GM19438 (cell line): ENCODE measurements around the gene CSNK1G2.
"Not testable (repeated sequence)": the region's sequence is repeated elsewhere in the genome, so short reads cannot be mapped to it uniquely, and the experiment has no call there.

Source experiments
- ATAC-seq: cut with Tn5 transposase; IDR thresholded peaks from one replicate; pipeline ENCODE4 v1.9.1; 2021; ENCODE audit warnings: low read depth; ENCODE audit not compliant: unreplicated experiment

Gene CSNK1G2

DNA sequence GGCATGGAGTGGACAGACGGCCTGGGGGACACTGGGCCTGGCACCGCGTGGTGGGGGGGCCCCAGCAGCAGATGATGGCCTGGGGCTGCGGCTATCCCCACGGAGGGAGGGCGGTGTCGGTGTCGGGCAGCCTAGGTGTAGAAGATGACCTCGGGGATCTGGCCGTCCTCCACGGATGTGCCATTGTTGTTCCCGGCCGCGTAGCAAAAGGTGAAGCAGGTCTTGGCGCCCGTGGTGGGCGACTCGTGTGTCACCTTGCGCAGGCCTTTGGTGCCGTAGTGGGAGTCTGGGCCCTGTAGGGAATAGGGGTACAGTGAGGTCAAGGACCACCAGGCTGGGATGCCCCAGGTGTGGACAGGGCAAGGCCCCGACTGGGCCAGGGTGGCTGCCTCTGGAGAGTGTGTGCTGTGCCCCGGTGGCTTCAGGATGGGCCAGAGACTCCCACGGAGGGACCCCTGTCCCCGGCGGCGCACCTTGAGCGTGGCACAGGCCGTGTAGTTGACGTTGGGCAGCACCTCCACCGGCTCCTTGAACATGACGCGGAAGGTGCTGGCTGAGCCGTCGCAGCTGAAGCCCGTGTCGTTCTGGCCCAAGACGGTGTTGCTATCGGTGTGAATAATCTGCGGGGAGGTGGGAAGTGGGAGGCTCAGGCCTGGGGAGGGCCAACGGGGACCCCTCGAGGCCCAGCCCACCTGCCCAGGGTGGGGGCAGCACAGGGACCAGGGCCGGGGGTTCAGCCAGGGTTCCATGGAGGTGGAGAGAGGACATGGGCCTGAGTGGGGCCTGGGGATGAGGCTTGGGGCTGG is 45.6 kb downstream of the CSNK1G2 start:
- no peak for ATAC-seq

DNA sequence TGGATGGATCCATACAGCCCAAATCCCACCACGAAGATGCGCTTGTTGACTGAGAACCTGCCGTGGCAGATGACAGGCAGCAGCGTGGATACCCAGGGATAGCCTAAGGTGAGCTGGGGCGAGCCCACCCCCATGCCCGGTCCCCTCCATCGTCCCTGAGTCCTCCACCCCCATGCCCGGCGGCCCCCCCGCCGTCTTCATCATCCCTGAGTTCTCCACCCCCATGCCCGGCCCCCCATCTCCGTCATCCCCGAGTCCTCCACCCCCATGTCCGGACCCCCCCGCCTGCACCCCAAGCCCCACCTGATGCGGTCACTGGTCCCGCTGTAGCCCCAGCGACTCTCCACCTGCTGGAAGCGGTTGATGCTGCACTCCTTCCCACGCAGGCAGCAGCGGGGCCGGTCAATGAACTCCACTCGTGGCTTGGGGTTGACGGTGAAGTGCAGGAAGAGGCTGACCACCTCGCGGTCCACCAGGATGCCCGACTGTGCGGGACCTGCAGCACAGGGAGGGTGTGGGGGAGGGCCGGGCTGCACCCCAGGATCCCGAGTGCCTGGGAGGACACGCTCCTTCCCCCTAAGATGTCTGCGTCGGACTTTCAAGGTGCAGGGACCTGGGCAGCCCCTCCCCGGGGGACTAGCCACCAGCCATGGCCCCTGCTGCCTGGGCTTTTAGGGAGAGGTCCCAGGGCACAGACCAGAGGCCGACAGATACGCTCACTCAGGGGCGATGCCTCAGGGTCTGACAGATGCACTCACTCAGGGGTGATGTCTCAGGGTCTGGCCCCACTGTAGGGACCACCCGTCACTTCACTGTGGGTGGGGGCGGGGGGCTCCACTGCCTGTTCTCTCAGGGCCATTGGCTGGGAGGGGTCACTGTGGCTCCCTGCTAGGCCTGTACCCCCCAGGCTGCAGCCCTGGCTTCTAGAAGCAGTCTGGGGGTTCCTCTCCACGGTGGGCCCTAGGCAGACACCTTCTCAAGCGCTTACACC is 46.5 kb downstream of the CSNK1G2 start:
- no peak for ATAC-seq

DNA sequence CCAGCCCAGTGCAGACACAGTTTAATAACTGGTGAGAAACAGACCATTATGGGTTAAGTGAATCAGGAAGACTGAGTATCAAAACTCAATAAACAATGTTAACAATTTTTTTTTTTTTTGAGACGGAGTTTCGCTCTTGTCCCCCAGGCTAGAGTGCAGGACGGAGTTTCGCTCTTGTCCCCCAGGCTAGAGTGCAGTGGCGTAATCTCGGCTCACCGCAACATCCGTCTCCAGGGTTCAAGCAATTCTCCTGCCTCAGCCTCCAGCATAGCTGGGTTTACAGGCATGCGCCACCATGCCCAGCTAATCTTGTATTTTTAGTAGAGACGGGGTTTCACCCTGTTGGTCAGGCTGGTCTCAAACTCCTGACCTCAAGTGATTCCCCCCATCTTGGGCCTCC is 47.5 kb downstream of the CSNK1G2 start:
- ATAC-seq, result not testable (repeated sequence)

DNA sequence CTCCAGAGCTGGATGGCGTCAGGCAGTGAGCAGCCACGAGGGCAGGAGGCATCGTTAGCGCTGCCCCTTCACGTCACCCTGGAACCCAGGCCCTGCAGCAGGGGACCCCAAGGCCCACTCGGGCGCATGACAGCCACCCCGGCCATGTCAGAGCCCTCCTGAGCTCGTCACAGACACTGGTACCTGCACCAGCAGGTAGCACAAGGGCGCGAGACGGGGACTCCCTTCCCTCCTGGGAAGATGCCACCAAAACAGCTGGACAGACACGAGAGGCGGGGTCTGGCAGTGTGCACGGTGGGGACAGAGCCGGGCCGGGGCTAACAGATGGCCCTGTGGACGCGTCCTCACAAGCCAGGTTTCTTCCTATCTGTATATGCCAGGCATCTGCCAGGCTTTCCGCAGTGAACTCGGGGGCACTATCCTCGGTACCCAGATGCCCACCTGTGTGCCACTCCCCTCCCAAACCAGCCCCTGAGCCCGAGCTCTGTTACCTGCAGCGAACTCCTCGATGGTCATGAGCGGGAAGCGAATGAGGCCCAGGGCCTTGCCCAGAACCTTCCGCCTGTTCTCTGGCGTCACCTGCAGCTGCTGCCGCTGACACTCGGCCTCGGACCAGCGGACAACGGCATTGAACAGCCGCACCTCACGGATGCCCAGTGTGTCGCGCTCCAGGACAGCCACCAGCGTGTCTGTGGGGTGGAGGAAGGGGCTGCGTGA is 48.7 kb downstream of the CSNK1G2 start:
- no peak for ATAC-seq

DNA sequence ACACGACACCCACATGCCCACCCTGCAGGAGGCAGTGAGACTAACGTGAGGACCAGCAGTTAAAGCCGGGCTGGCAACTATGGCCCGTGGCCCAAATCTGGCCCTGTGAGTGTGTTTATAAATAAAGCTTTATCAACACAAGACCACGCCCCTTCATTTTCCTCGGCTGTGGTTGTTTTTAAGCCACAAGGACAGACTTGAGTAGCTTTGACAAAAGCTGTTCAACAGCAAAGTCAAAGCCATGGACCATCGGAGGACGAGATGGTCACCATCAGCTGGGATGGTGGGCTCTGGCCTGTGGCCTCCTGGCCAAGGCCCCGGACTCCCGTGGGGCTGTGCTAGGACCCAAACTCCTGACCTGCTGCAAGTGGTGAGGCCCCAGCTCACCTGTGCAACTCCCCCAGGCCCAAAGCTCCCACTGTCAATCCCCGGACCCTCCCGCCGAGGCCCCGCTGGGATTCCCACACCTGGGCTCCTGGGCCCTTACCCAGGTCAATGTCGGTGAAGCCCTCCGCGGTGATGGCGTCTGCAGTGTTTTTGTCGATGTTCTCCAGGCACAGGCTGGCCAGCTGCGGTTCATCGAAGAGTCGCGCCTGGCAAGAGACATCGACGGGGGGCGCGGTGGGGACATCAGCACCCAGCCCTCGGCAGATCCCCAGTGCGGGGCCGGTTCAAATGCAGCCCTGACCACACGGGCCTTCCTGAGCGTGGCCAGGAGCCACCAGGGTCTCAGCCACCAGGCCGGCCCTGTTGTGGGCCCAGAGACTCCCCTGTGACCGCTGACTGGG is 49.5 kb downstream of the CSNK1G2 start:
- no peak for ATAC-seq

DNA sequence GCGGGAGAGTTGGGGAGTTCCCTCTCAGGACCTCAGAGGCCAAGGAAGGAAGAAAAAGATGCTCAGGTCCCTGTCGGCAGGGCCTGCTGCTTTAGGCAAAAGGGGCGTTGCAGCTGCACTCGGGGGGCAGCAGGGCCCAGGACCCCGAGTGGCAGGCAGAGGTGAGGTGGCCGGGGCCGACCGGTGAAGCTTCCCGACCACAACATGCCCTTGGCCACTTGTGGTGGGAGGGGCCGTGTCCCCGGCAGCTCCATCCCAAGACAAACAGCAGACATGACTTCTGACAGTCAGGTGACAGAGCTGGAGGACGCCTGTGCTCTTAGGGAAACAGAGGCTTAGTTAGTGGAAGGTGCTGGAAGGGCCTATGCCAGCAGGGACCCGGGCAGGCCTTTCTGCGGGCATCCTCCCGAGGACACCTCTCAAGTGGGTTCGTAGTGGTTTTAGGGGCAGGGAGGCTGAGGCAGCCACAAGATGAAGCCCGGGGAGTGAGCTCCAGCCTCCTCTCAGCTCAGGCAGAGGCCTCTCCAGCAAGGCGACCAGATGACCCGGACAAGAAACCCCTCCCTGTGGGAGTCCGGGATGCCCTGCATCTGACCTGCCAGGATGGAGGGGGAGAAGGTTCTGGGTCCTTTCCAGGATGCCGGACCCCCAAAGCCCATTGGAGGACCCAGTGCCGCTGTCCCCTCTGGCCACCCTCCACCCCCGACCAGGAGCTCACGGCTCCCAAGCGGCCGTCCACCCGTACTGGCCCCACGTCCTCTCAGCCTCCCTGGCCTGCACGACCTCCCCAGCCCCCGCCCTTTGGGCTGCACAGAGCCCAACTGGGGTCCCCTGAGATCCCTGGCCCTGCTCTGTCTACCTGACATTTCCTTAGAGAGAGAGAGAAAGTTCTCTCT is 50.3 kb downstream of the CSNK1G2 start:
- no peak for ATAC-seq

DNA sequence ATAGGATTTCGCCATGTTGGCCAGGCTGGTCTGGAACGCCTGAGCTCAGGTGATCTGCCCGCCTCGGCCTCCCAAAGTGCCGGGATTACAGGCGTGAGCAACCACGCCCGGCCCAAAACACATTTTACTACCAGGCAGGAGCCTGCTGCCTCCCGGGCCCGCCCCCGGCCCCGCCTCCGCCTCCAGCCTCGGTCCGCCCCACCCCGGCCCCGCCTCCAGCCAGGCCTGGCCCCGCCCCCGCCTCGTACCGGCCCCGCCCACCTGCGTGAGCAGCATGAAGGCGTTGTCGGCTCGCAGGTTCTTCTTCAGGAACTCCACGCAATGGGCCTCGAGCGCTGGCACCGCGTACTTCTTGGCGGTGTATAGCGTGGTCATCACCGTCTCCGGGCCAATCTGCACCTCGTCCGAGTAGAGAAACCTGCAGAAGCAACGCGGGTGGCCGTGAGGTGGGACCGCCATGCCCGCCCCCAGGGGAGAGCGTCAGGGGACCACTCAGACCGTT is 51.8 kb downstream of the CSNK1G2 start:
- no peak for ATAC-seq

DNA sequence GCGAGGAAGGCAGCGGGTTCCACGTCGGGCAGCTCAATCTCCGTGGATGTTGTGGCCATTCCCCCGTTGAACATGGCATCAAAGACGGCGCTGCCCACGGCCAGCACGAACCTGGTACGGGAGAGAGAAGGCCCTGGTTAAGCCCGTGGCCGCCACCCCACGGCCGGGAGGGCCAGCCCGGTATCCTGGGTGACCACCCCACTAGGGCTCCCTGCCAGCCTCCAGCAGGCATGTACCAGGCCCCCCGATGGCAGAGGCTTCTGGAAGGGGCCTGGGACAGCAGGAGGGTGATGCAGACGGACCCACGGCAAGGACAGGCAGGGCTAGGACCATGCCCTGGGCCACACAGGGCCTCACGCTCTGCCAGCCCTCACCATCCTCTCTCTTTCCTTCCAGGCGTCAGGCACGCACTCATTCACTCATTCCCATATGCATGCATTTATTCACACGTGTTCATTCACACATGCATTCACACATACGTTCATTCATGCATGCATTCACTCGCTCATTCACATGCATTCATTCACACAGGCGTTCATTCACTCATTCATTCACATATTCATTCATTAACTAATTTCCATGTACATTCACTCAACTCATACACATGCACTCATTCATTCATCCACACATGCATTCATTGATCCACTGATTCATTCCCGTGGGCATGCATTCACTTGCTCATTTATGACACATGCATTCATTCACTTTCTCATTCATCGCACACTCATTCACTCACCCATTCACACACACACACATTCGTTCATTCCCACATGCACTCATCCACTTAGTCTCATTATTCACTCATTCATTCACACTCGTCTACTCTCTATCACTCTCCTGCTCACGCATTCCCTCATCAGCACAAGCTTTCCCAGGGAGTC is 56.6 kb downstream of the CSNK1G2 start:
- no peak for ATAC-seq

DNA sequence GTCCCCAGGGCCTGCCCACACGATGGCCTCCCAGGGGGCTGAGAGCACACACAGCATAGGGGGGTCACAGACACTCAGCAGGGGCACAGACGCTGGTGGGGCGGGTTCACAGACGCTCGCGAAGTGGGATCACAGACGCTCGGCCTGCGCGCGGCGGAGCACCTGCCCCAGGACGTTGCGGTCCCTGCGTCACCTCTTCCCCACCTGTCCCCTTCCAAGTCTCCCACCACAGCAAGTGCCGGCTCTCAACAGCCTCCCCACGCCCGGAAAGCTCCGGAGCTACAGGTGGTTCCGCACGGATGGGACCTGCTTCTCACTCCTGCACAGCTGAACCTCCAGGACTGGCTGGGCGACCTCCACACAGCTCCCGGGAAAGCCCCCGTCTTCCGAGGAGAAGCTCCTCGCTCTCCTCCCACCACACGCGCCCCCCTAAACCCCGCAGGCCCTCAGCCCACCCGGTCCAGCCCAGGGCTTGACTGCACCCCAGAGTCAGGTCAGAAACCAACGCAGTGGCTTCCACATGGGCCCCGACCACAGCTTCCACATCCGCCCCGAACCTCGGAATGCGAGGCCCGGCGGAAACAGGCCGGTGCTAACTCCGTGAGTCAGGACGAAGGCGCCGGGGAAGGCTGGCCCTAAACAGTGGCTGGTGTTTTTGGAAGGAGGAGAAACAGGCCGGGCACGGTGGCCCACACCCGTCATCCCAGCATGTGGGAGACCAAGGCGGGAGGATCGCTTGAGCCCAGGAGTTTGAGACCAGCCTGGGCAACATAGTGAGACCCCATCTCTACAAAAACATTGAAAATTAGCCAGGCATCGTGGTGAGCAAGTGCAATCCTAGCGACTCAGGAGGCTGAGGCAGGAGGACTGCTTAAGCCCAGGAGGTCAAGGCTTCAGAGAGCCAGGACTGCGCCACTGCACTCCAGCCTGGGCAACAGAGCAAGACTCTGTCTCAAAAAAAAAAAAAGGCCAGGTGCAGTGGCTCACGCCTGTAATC is 58.0 kb downstream of the CSNK1G2 start:
- no peak for ATAC-seq

DNA sequence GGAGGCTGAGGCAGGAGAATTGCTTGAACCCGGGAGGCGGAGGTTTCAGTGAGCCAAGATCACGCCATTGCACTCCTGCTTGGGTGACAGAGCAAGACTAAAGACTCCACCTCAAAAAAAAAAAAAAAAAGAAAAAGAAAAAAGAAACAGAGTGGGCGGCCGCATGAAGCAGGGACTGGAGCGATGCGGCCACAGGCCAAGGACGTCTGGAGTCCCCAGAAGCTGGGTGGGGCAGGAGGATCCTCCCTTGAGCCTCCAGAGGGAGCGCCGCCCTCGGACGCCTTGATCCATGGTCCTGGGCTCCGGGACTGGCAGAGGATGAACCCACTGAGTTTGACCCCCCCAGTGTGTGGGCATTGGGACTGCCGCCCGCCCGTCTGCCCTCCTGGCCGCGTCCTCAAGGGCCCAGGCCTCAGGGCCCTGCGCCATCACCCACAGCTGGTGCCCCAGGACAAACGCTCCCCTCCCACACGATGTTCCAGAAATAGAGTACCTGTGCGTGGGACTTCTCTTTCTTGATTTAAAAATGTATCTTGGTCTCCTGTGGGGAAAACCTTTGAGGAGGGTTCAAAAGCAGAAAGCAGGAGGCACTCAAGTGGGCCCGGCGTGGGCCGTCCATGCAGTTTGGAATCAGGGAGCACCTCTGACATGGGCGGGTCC is 59.0 kb downstream of the CSNK1G2 start:
- no peak for ATAC-seq

DNA sequence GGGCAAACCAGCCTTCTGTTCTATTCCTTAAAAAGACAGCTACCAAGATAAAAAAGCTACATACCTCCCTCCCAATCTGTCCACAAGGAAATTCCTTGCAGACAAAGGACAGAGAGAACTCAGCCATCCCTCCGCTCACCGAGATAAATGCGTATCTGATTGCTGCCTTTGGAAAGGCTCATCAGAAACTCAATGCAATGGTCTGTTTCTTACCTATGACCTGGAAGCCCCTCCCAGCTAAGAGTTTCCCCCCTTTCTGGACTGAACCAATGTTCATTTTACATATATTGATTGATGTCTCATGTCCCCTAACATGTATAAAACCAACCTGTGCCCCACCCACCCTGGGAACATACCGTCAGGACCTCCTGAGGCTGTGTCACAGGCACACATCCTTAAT is 62.9 kb downstream of the CSNK1G2 start:
- ATAC-seq, result no peak

DNA sequence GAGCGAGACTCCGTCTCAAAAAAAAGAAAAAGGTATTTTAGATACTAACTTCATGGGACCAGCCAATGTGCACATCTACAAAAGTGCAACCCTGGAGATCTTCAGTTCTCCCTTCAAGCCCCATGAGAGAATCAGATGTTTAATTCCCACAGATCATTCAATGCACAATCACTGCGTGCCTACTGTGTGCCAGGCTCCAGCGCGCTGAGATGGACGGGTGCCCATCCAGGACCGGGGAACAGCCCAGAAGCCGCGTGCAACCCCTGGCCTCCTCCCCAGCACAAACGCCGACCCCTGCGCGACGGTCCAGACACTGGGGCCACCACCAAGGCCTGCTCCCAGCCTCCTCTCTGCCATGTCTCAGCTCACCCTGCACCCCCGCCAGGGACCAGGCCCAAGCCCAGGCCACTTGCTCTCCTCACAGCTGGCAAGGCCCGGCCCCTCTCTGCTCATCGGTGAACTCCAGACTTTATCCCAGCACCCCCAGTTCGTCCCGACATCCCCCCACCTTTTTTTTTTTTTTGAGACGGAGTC is 69.2 kb downstream of the CSNK1G2 start:
- ATAC-seq, result no peak

DNA sequence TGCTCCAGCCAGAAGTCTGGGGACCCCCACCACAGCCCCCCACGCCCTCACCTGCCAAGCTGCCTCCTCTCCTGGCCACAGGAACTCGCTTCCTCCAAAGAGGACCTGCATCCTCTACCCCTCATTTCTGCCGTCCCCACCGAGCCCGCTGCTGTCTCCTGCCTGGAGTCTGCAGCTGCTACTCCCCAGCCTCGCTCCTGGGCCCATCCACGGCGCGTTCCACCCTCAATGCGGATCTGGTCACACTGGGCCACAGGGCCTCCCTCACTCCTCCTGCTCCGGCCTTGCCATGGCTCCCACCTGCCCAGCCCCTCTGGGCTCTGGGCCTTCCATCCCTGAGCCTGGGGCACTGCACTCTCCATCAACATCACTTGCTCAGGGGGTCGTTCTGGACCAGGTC is 70.2 kb downstream of the CSNK1G2 start:
- no peak for ATAC-seq

DNA sequence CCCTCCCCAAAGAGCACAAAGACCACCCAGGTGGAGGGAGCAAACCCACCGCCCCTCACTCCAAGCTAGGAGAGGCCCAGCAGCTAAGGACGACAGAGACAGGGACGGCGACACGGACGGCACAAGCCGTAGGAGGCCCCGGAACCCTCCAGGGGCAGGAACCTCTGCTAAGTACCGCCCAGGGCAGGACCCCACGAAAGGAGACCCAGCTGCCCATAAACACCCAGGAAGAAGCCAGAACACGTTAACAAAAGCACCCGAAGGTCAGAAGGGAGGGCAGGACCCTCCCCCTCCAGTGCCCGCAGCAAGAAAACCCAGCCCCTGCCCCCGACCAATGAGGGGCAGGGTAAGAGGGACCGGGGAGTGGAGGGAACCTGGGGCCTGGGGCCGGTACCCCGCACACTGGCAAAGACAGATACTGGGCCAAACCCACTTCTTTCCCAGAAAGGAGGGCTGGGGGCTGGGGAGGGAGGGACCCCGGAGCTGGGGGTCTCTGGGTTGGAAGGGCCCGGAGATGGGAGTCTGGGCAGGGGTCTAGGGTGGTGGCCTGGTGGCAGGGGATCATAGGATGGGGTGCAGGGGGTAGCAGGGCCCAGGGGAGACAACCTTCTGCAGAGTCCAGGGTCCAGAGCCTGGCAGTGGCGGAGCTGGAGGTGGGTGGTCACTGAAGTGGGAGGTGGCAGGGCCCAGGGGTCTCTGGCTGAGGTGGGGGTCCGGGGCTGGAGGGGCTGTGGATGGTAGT is 72.1 kb downstream of the CSNK1G2 start:
- ATAC-seq, result no peak

DNA sequence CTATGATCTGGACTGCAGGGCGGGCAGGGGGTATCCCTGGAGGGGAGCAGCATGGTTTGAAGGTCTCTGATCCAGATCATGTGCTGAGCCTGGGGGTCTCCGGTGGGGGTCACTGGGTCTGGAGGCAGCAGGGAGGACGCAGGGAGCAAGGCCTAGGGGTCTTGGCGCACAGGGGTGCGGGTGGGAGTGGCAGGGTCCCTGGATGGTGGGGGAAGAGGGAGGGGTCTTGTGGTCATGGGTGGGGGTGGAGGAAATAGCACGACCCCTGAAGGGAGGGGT is 72.7 kb downstream of the CSNK1G2 start:
- ATAC-seq, result no peak

DNA sequence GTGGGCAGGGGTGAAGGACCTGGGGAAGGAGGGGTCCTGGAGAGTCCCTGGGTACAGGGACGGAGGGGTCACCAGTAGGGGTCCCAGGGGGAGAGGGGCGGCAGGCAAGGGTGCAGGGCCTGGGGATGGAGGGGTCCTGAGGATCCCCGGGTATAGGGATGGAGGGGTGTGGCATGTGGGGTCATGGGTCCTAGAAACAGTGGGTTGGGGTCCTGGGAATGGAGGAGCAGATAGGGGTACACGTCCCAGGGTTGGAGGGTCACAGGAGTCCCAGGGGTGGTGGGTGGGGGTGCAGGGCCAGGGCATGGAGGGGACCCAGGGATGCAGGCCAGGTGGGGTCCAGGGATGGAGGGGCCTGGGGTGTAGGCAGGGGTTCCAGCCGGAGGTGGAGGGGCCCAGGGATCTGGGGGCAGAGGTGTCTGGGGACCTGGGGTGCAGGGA is 73.2 kb downstream of the CSNK1G2 start:
- no peak for ATAC-seq
